NCI-H82 treated with DMSO at 0.1 percent for 48 hours (cell line): ENCODE measurements around the gene ARHGAP31.
"Not testable (repeated sequence)": the region's sequence is repeated elsewhere in the genome, so short reads cannot be mapped to it uniquely, and the experiment has no call there.

Source experiments
- DNase-seq: peaks from one replicate; lab custom pipeline; 2025; ENCODE audit not compliant: unreplicated experiment; lab: John Stamatoyannopoulos, UW

Gene ARHGAP31

DNA sequence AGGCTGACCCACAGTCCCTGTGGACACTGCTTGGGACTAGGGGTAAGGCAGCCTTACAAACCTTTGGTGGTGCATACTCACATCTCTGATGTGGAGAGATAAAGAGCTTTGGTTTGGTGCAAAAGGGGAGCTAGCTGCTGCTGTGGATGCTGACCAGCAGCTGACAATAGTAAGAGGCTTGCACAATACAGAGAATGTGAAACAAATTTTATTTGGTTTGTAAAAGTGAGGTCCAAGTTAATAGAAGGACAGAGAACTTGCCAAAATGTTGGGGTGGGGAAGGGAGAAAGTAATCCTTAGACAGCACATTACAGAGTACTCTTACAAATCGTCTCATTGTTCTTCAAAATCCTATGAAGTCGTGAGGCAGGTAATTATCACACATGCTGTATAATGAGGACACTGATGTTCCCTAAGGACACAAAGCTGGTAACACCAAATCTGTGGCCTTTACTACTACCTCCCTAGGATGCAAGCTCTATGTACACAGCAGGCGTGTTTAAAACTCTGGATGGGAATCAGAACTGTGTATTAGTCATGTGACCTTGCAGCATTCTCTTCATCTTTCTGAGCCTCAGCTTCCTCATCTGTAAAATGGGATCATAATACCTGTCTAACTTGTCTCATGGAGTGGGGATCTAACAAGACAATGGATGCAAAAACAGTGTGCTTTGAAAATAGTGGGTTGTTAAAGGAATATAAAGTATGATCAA is 21.6 kb downstream of the ARHGAP31 start:
- DNase-seq: no peak

DNA sequence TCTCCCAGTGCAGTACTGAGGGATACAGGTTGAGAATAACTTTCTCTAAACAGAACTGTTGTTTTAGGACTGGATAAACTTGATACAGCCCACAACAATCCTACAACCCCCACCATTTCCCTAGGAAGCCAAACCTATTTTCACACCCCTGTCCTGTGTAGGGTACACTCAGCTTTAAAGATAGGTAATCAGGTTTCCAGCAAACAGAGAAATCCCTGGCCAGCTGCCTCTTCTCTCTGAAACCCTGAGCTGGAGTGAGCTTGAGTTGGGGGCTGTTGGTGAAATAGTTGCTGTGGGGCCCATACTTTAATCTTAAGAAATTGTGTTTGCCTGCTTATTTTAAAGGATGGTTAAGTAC is 22.1 kb downstream of the ARHGAP31 start:
- DNase-seq: no peak

DNA sequence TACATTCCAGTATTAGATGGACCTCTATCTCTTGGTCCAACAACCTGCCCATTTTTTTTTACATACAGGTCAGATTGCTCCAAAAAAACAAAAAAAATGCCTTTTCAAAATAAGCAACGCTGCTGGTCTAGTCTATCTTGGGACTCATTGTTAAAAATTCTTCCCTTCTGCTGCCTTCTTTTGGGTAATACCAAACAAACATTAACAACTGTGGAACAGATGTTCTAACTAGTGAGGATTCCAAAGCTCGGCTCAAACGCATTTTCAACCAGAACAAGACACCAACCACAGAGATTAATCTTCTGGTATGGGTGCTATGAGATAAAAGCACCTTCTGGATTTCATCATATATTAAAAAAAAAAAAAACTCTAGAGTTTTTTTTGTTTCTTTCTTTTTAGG is 24.7 kb downstream of the ARHGAP31 start:
- peak; percentile 24 for DNase-seq

DNA sequence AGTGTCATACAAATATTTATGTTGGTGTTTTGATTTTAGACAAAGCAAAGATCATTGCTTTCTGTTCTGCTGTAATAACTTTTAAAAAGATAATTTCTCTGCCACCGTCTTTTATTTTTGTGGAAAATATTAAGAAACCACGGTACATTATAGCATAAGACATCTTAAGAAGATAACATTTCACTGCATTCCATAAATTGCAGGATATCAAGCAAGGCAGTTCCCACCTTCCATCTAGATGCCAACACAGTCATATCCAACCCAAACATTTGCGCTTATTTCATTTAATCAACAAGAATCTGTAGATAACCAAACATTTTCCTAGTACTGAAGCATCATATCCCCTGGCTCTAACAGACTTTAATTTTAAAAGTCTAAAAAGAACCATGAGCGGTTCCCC is 25.1 kb downstream of the ARHGAP31 start:
- no peak for DNase-seq

DNA sequence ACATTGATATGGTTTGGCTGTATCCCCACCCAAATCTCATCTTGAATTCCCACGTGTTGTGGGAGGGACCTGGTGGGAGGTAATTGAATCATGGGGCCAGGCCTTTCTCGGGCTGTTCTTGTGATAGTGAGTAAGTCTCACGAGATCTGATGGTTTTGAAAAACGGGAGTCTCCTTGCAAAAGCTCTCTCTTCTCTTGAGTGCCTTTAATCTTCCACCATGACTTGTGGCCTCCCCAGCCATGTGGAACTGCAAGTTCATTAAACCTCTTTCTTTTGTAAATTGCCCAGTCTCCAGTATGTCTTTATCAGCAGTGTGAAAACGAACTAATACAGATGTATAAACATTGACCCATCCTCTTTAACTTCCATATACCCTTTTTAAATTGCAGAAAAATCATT is 26.6 kb downstream of the ARHGAP31 start:
- DNase-seq: not testable (repeated sequence)

DNA sequence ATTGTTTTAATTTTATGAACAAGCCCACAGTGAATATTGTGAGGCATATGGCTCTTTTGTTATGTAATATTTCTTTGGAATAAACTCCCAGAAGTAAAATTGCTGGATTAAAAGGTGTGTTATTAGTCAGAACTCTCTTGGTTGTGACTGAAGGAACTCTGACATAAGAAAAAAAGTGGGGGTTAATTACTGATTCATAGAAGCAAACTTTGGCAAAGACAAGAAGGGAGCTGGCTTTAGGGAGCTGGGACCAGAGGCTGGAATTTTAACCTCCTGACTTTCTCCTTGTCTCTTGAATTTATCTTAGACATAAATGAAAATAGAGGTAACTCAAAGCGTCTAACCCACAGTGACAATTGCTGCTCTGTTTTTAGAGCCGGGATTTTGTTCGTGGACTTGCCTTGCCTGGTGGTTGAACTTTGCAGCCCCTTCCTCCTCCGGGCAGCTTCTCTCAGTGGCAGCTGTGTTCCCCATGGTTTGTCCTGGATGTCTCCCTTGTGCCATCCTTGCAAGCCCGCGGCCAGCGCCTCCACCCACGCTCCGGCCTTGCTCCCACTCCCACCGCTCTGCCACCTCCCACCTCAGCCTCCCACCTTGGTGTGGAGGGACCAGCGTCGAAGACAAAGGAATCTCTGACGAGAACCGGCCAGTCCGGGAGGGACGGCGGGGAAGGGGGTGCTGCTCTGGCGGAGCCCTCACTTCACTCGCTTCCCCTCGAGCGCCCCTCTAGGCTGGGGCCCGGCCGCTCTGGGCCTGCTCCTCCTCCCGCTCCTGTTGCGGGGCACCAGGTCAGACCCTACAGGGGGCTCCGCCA is 28.0 kb downstream of the ARHGAP31 start:
- no peak for DNase-seq

DNA sequence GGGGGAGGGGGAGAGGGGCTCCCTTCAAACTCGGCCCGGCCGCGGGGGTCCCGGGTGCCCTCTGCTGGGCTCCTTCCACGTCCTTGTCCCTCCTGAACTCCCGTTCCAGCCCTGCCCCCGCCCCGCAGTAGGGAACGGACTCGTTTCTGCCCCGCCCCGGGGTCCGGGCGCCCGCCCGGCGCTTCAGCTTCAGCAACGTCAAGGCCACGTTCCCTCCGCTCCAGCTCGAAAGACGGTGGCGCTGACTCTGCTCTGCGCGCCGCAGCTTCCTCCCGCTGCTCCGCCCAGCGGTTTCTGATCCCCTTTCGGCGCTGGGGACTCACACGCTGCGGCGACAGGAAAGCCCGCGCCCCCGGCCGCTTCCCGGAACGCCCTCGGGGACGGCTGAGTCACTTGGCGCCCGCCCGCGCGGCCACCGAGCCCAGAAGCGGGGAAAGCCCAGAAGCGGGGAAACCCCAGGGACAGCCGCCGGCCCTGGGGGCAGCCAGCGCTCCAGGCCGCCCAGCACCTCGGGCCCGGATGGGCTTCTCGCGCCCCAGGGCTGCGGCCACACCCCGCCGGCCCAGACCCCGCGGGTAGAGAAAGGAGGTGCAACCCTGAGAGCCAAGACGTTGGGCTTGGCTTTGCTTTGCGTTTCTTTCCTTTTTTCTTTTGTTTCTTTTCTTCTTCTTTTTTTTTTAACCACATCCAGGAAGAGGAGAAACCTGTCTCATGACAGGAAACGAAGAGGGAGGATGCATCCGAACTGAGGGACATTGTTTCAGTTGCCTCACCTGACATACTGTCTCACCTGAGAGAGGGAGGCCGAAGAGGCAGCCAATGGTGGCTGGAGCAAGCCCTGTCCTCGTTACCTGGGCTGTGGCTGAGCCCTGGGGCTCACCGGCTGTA is 28.9 kb downstream of the ARHGAP31 start:
- DNase-seq: peak; percentile 45

DNA sequence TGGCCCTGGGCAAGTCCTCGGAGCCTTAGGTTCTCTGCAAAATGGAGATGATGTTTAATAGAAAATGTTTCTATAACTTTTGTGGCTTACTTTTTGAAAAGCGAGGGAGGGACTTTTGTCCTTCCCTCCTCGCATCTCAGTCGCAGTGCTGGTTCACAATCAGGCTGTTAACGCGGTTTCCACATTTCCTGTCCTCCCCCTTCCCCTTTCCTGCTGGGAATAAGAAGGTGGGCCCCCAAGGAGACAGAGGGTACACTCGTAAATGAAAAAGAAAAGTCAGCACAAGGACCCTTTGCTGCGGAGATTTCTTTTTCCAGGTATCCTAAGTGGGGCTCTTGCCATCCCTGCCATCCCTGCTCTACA is 29.5 kb downstream of the ARHGAP31 start:
- DNase-seq: no peak

DNA sequence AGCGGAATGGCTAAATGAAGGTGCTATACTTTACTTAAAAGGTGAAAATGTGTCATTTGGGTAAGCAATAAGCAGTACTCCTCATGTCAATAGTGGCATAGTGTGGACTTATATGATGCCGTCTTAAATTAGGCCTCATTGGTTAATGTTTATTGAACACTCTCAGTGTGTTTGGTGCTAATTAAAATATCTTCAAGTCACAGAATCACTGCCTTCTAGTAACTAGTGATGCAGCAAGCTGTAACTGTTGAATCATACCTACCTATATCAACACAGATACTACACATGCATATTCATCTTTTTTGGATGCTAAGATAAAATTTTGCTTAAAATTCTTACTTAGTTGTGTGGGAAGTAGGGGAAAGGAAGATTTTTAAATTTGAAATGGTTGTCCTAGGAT is 30.7 kb downstream of the ARHGAP31 start:
- DNase-seq: no peak

DNA sequence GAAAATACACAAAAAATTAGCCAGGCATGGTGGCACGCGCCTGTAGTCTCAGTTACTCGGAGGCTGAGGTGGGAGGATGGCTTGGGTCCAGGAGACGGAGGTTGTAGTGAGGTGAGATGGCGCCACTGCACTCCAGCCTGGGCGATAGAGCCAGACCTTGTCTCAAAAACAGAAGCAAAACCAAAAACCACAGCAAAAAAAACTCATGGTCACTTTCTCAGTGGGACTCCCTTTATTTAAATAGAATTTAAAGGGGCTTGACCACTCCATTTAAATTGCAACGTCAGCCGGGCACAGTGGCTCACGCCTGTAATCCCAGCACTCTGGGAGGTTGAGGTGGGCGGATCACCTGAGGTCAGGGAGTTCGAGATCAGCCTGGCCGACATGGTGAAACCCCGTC is 32.8 kb downstream of the ARHGAP31 start:
- DNase-seq: no peak

DNA sequence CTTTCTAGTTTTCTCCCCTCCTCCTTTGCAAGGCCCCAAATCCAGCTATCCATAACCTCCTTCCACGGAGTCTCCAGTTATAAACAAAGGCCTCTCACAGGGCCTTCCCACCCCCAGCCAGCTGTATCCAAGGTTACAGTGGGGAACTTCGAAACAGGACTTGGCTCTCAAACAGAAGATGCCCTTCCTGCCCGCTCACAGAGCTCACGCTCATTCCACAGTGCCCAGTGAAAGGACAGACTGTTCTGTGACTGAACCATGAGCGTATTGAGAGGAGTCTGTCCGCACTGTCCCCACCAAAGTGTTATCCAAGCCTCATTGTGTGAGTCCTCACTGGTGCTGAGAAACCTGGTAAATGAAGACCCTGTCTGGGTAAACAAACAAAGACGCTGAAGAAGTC is 35.4 kb downstream of the ARHGAP31 start:
- DNase-seq: no peak

DNA sequence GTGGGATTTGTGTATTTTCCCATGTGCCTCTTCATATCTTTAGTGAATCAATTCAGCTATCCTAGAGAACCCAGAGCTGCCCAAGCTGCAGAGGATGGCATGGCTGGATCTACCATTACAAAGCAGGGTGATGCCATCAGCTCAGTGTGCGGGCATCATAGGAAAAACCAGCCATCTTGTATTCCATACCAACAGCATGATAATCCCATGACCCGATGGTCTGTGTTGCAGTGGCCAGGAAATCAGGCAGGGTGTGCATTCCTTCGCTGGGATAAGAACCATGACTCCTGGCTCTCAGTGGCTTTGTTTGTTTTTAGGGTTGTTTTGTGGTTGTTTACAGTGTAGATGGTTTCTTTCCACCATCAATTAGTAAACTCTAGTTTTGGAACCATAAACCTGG is 36.0 kb downstream of the ARHGAP31 start:
- no peak for DNase-seq

DNA sequence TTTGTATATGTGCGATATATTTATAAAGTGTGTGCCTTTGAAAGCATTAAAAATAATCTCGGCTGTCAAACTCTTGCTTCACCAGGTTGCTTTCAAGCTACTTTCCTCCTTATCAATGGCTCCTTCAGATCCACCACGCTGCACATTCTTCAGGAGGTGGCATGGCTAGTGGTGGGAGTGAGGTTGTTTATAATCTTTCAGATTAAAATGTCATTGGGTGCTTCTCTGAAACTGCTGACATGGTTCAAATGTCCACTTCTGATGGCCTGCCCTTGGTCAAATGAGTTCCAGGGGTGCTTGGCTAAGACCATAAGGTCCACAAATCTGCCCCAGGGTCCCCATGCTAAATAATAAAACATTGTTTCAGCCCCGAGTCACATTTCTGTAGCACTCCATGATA is 36.7 kb downstream of the ARHGAP31 start:
- DNase-seq: no peak

DNA sequence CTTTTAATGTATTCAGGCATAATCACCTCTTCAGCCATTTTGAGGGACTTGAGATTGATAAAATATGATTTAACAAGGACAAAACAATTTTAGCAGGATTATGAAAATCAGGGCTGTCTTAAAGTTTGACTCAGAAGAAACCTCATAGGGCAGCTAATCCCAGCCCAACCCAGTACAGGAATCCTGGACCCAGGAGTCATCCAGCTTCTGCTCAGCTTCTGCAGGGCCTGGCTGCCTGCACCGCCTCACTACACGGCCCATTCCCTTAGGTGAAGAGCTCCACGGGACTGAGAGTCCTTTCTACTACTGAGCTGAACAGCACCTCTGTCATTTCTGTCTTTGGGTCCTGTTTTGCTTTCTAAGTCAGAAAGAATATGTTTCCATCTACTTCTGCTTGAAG is 37.5 kb downstream of the ARHGAP31 start:
- DNase-seq: no peak

DNA sequence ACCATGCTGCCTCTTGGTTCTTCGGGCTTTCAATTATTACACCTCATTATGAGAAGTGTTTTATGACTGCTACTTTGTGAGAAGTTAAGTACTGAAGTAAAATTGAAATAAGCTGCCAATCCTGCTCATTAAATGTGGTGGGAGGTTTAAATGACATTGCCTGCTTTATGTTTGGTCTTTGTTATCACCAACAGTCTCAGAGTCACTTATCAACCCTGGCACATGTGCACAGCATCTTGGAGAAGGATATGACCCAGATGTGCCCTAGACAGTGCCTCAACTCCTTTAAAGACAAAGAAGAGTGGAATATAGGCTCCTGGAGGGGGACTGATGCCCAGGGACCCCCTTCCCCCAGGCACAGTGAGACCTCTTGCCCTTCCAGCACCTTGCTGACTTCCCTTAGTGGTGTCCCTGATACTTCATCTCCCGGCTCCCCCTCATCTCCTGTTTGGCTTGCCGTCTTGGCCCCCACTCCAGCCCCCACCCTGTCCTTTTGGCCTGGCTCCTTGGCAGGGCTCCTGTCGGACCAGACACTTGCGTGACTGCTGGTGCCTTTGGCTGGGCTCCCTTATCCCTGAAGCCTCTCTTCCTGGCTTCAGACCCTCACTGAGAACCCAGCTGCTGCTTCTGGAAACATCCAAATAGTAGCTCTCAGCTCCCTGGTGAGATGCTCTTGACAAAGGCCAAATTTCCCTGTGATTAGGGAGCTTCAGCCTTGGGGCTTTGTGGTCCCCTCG is 39.8 kb downstream of the ARHGAP31 start:
- no peak for DNase-seq

DNA sequence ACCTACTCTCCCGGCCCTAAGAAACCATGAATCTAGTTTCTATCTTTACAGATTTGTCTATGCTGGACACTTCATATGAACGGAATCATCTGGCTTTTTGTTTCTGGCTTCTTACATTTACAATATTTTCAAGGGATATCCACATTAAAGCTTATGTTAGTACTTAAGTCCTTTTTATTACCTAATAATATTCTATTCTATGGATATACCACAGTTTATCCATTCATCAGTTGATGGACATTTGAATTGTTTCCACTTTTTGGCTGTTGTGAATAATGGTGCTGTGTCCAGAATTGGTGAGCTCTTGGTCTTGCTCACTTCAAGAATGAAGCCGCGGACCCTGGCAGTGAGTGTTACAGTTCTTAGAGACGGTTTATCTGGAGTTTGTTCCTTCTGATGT is 42.6 kb downstream of the ARHGAP31 start:
- DNase-seq: no peak

DNA sequence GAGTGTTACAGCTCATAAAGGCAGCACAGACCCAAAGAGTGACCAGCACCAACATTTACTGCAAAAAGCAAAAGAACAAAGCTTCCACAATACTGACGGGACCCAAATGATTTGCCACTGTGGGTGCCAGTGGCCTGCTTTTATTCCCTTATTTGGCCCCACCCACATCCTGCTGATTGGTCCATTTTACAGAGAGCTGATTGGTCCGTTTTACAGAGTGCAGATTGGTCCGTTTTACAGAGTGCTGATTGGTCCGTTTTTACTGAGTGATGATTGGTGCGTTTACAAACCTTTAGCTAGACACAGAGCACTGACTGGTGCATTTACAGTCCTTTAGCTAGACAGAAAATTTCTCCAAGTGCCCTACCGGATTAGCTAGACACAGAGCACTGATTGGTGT is 43.2 kb downstream of the ARHGAP31 start:
- not testable (repeated sequence) for DNase-seq

DNA sequence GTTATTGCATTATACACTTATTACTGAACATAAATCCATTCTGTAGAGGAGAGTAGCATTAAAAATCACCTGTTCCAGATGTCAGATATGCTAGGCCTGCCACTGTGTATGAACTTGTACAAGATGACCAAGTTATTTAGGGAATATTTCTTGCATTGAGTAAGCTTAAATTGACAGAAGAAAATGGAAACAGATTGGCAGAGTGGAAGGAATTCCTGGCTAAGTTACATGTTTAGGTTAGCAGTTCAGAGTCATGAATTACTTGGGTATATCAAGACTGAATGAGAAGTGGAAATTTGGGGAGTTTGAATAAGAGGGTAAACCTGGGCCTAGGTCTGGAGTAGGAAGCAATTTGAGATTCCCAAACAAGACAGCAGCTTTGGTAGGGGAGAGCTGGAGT is 44.6 kb downstream of the ARHGAP31 start:
- DNase-seq: no peak

DNA sequence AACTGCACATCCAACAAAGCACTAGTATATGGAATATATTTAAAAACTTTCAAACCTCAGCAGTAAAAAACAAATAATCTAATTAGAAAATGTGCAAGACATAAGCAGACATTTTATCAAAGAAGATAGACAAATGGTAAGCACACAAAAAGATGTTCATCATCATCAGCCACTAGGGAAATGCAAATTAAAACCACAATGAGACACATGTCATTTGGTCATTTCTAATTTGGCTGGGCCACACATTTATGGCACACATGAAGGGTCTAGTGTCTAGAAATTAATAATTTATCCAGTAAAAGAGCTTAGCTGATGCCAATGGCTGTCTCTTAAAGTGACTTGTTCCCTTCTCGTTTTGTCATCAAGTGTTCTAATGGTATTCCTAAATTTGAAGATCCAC is 45.8 kb downstream of the ARHGAP31 start:
- no peak for DNase-seq

DNA sequence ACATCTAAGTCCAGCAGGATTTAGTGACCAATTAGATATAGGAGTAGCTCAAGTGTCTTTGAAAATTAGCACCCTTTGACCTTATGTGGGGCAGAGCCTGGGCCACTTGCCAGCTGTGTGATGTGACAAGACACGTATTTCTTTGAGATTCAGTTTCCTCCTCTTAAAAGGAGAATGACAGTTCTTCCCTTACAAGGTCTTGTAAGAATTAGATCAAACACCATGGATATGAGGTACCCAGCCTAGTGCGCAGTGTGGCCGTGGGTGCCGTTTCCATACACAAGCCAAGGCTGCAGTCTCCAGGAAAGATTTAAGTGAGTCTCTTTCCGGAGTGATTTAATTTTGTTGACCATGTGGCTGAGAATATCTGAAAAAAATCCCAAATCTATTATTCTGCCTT is 46.3 kb downstream of the ARHGAP31 start:
- DNase-seq: no peak

DNA sequence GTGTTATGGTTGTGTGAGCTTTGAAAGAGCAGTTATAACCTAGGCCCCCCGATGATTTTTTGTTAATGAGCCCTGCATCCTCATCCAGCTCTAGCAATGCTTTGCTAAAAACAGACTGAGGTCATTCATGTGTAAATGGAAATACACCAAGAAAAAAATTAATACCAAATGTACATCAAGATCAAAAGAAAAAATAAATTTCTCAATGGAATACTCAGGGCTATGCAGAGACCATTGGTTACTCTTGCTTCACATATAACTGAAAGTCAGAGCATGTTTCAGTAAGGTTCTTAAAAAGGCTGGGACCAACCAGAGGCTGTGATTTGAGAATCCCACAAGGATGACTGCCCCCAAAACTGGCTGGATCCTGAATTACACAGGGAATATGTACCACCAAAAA is 48.0 kb downstream of the ARHGAP31 start:
- no peak for DNase-seq
